Measurements from ENCODE around the gene TREM2. TPM values are rescaled to one million over a fixed set of nuclear protein-coding genes. Genes with fewer than 3 reads are reported as not detected.

The TREM2 gene
- total and polyA plus RNA-seq, 10 of the 15 experiments (the other 5 are each of a cell fraction or from before 2014, with no cell fraction given): not detected

DNA sequence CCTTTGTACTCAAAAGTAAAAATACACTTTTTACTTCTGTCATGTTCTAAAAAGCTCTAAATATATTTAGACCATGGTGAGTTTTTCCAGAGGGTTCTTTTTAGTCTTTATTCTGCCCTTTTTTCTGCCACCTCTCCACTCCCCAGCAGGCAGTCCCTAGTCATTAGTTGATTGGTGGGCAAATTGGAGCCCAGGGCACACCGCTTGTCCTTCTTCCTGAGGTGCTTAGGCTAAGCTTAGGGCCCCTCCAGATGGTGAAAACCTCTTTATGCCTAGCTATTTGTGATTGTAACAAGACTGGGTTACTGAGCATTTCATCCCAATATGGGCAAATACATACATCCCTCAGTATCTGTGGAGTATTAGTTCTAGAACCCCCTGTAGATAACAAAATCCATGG is 15.0 kb downstream of the TREM2 start:
- DNase-seq (ENCODE audit: low read depth, low spot score) (no peak), ATAC-seq (no peak), FAIRE-seq (no peak)
- Histone ChIP-seq H3K9ac (ENCODE audit: control insufficient read depth, insufficient read depth, low read length) (no peak overlapping the region), H3K27ac (ENCODE audit: control insufficient read depth, insufficient read depth) (no peak overlapping the region), H3K4me1 (ENCODE audit: control insufficient read depth, insufficient read depth, low read length) (no peaks in the 10 kb centered on the region), H3K36me3 (ENCODE audit: control insufficient read depth in 2 of 2, insufficient read depth in 2 of 2, low read length in 1 of 2) (no peaks in the 10 kb centered on the region), H3K4me3 (no peak overlapping the region), H2AFZ (ENCODE audit: control insufficient read depth, low read depth, low read length) (no peak overlapping the region), H3K79me2 (ENCODE audit: control insufficient read depth, insufficient read depth, low read length) (no peaks in the 10 kb centered on the region), H3K27me3 (replicated peaks in 1 of 2; ENCODE audit: control insufficient read depth in 2 of 2, insufficient read depth in 2 of 2, low read length in 1 of 2) (no peaks in the 10 kb centered on the region; a peak in 1 of 4 replicates), H4K20me1 (ENCODE audit: control insufficient read depth, insufficient read depth) (no peaks in the 10 kb centered on the region), H3K4me2 (ENCODE audit: control insufficient read depth, insufficient read depth) (no peak overlapping the region), H3K9me3 (replicated peaks; ENCODE audit: control insufficient read depth, insufficient read depth, low read length) (no peaks in the 10 kb centered on the region)
- CTCF ChIA-PET: no interaction called here
- POLR2A ChIA-PET: no interaction called here
- intact Hi-C loops (cut with micrococcal nuclease; ENCODE audit: unreplicated experiment) (no loop called here), in situ Hi-C loops (cut with MboI) (no loop called here)
- RAD21 ChIA-PET (ENCODE audit: unreplicated experiment): no interaction called here
- WGBS (ENCODE audit: insufficient coverage, insufficient replicate concordance, low lambda C conversion rate, missing lambda C conversion rate): 90% methylated on average over 1 of the region's 1 CpG
- BruUV-seq (replicated peaks): no TSS peak
- SMC1A ChIA-PET (ENCODE audit: uncharacterized antibody, unreplicated experiment): interaction anchor here (1.2 kb wide), 1 partner anchor 34 kb away, joined by 4 read pairs; no protein-coding TSS in a partner anchor
- TF ChIP-seq FOXK2 (IDR thresholded peaks at IDR 0.05): no peak
- no peak for TF ChIP-seq ASH2L (IDR thresholded peaks at IDR 0.05; ENCODE audit: borderline replicate concordance, low read depth)
- no peak for TF ChIP-seq POLR2A (IDR thresholded peaks at IDR 0.05; ENCODE audit: low read depth, low read length)
- no peak for TF ChIP-seq JUND (IDR thresholded peaks at IDR 0.05; ENCODE audit: low read depth, low read length)
- no peak for TF ChIP-seq PML (IDR thresholded peaks at IDR 0.05; ENCODE audit: low read length)
- no peak for TF ChIP-seq SREBF1 (IDR thresholded peaks at IDR 0.05; ENCODE audit: low read length)
- no peak for TF ChIP-seq POLR2AphosphoS5 (IDR thresholded peaks at IDR 0.05; ENCODE audit: low read length)
- no peak for TF ChIP-seq SP1 (IDR thresholded peaks at IDR 0.05; ENCODE audit: low read depth, low read length)
- TF ChIP-seq FOXM1 (IDR thresholded peaks at IDR 0.05; ENCODE audit: low read depth, low read length): no peak
- no peak for TF ChIP-seq ZZZ3 (IDR thresholded peaks at IDR 0.05; ENCODE audit: control insufficient read depth, insufficient read length, low read depth)
- TF ChIP-seq NBN (IDR thresholded peaks at IDR 0.05): no peak
- no peak for TF ChIP-seq CEBPB (IDR thresholded peaks at IDR 0.05; ENCODE audit: borderline replicate concordance in 1 of 2, low read depth in 2 of 2, low read length in 2 of 2)
- no peak for TF ChIP-seq ATF2 (IDR thresholded peaks at IDR 0.05; ENCODE audit: low read length)
- no peak for TF ChIP-seq PBX3 (IDR thresholded peaks at IDR 0.05; ENCODE audit: insufficient replicate concordance, low read depth, low read length)
- no peak for TF ChIP-seq REST (IDR thresholded peaks at IDR 0.05; ENCODE audit: low read depth, low read length)
- TF ChIP-seq CBX3 (IDR thresholded peaks at IDR 0.05; ENCODE audit: borderline replicate concordance, low read depth): no peak
- TF ChIP-seq ZNF217 (IDR thresholded peaks at IDR 0.05): no peak
- TF ChIP-seq NFIC (IDR thresholded peaks at IDR 0.05; ENCODE audit: low read depth, low read length): no peak
